ENCODE data around the gene RELN. TPM values are rescaled to one million over a fixed set of nuclear protein-coding genes. Genes with fewer than 3 reads are reported as not detected.

RELN gene
- total and polyA plus RNA-seq, 2 donors (not counting 1 experiment from before 2014, with no cell fraction given): not detected

- H3K4me3 Mint-ChIP-seq: no peak overlapping the region
- CTCF ChIA-PET: no interaction called here
Observed at GRCh38 chr7:103480771-103481170, 508.7 kb downstream of the RELN start.

DNA sequence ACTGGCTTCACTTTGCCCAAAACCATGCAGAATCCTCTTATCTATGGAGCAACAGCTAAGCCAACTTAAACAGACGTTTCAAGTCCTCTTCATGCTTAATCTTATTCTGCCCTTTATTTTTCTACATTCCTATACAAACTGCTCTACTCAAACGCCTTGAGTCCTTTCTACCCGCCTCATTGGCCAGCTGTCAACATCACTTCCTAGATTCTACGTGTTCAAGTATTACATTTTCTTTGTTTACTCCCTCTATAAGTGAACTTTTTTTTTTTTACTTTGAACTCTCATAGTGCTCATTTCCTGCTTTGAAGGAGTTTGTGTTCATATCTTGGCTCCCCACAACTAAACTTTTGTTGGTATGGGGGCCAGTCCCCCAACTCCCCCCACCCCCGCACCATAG is 514.5 kb downstream of the RELN start:
- H2AFZ ChIP-seq (ENCODE audit: insufficient read depth, low read depth, low read length, poor library complexity, severe bottlenecking): no peak overlapping the region
- no peaks in the 10 kb centered on the region for H3K9me3 Mint-ChIP-seq (ENCODE audit: insufficient read depth)
- H3K27ac Mint-ChIP-seq: no peak overlapping the region
- ChIA-PET POLR2A (no interaction called here), CTCF (no interaction called here)
- H3K79me2 ChIP-seq (ENCODE audit: control insufficient read depth, insufficient read depth, low read length): no peaks in the 10 kb centered on the region
- no peak overlapping the region for H3K4me2 ChIP-seq (replicated peaks; ENCODE audit: low read depth, low read length, poor library complexity, severe bottlenecking)
- H3K27me3 ChIP-seq (replicated peaks in 1 of 4; ENCODE audit: control extremely low read depth in 1 of 4, control insufficient read depth in 3 of 4, insufficient read depth in 4 of 4, low read length in 3 of 4): peaks cover 0 to 5% (median 0%) of the 10 kb centered on the region in 4 experiments
- peaks cover 48% of the 10 kb centered on the region for H3K27me3 Mint-ChIP-seq
- H3K4me3 ChIP-seq (ENCODE audit: control extremely low read depth in 1 of 5, extremely low read depth in 1 of 5, insufficient read depth in 1 of 5, low read depth in 2 of 5, low read length in 4 of 5): no peak overlapping the region
- H3K9me3 ChIP-seq (ENCODE audit: control extremely low read depth in 1 of 3, control insufficient read depth in 2 of 3, insufficient read depth in 1 of 3, low read length in 2 of 3): no peaks in the 10 kb centered on the region
- no peak for DNase-seq
- TF ChIP-seq, protein P1, sequence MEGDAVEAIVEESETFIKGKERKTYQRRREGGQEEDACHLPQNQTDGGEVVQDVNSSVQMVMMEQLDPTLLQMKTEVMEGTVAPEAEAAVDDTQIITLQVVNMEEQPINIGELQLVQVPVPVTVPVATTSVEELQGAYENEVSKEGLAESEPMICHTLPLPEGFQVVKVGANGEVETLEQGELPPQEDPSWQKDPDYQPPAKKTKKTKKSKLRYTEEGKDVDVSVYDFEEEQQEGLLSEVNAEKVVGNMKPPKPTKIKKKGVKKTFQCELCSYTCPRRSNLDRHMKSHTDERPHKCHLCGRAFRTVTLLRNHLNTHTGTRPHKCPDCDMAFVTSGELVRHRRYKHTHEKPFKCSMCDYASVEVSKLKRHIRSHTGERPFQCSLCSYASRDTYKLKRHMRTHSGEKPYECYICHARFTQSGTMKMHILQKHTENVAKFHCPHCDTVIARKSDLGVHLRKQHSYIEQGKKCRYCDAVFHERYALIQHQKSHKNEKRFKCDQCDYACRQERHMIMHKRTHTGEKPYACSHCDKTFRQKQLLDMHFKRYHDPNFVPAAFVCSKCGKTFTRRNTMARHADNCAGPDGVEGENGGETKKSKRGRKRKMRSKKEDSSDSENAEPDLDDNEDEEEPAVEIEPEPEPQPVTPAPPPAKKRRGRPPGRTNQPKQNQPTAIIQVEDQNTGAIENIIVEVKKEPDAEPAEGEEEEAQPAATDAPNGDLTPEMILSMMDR (IDR thresholded peaks at IDR 0.05): no peak
- TF ChIP-seq EZH2 (IDR thresholded peaks at IDR 0.05; ENCODE audit: borderline replicate concordance, insufficient read depth, low read depth, low read length, poor library complexity, severe bottlenecking): no peak
- H3K4me1 Mint-ChIP-seq: no peaks in the 10 kb centered on the region
- WGBS (ENCODE audit: insufficient coverage): 45% methylated on average over 4 of the region's 5 CpGs
- no peak for ATAC-seq (ENCODE audit: low read depth)
- H3K27ac ChIP-seq (ENCODE audit: low read length in 2 of 2): no peak overlapping the region
- H3K4me1 ChIP-seq (ENCODE audit: control insufficient read depth in 2 of 2, insufficient read depth in 2 of 2, low read length in 2 of 2): no peaks in the 10 kb centered on the region
- intact Hi-C loops (cut with micrococcal nuclease): no loop called here
- no peaks in the 10 kb centered on the region for H3K36me3 ChIP-seq (replicated peaks in 1 of 2; ENCODE audit: control extremely low read depth in 1 of 2, control insufficient read depth in 1 of 2, extremely low read depth in 1 of 2, insufficient read depth in 2 of 2, low read length in 1 of 2)
- H3K9ac ChIP-seq (ENCODE audit: low read length): no peak overlapping the region
- no peaks in the 10 kb centered on the region for H4K20me1 ChIP-seq (ENCODE audit: control insufficient read depth, insufficient read depth, low read length, poor library complexity, severe bottlenecking)
- H3K4me3 Mint-ChIP-seq: no peak overlapping the region

More at GRCh38 chr7:103480771-103481170, 508.7 kb downstream of the RELN start:
- Histone ChIP-seq H3K9me3 (ENCODE audit: control extremely low read depth in 1 of 3, control insufficient read depth in 2 of 3, insufficient read depth in 1 of 3, low read length in 2 of 3) (no peaks in the 10 kb centered on the region), H3K36me3 (replicated peaks in 1 of 2; ENCODE audit: control extremely low read depth in 1 of 2, control insufficient read depth in 1 of 2, extremely low read depth in 1 of 2, insufficient read depth in 2 of 2, low read length in 1 of 2) (no peaks in the 10 kb centered on the region), H3K27ac (ENCODE audit: low read length in 2 of 2) (no peak overlapping the region), H3K4me2 (replicated peaks; ENCODE audit: low read depth, low read length, poor library complexity, severe bottlenecking) (no peak overlapping the region), H3K79me2 (ENCODE audit: control insufficient read depth, insufficient read depth, low read length) (no peaks in the 10 kb centered on the region), H3K4me1 (ENCODE audit: control insufficient read depth in 2 of 2, insufficient read depth in 2 of 2, low read length in 2 of 2) (no peaks in the 10 kb centered on the region), H3K9ac (ENCODE audit: low read length) (no peak overlapping the region), H3K27me3 (replicated peaks in 1 of 4; ENCODE audit: control extremely low read depth in 1 of 4, control insufficient read depth in 3 of 4, insufficient read depth in 4 of 4, low read length in 3 of 4) (peaks cover 0 to 7% (median 1%) of the 10 kb centered on the region in 4 experiments), H4K20me1 (ENCODE audit: control insufficient read depth, insufficient read depth, low read length, poor library complexity, severe bottlenecking) (no peaks in the 10 kb centered on the region), H2AFZ (ENCODE audit: insufficient read depth, low read depth, low read length, poor library complexity, severe bottlenecking) (no peak overlapping the region), H3K4me3 (ENCODE audit: control extremely low read depth in 1 of 5, extremely low read depth in 1 of 5, insufficient read depth in 1 of 5, low read depth in 2 of 5, low read length in 4 of 5) (no peak overlapping the region)
- intact Hi-C loops (cut with micrococcal nuclease): no loop called here
- Mint-ChIP-seq H3K27me3 (peaks cover 35% of the 10 kb centered on the region), H3K9me3 (ENCODE audit: insufficient read depth) (no peaks in the 10 kb centered on the region), H3K4me1 (no peaks in the 10 kb centered on the region), H3K27ac (no peak overlapping the region)
- no peak for DNase-seq
- TF ChIP-seq, protein P1 (IDR thresholded peaks at IDR 0.05): no peak
- no peak for TF ChIP-seq EZH2 (IDR thresholded peaks at IDR 0.05; ENCODE audit: borderline replicate concordance, insufficient read depth, low read depth, low read length, poor library complexity, severe bottlenecking)
- 83% methylated on average over 1 of the region's 2 CpGs for WGBS (ENCODE audit: insufficient coverage)
- POLR2A ChIA-PET: no interaction called here
- ATAC-seq (ENCODE audit: low read depth): no peak

All from B cell (primary cell).